Measurements from ENCODE around the gene WDR86.

Gene WDR86, protein sequence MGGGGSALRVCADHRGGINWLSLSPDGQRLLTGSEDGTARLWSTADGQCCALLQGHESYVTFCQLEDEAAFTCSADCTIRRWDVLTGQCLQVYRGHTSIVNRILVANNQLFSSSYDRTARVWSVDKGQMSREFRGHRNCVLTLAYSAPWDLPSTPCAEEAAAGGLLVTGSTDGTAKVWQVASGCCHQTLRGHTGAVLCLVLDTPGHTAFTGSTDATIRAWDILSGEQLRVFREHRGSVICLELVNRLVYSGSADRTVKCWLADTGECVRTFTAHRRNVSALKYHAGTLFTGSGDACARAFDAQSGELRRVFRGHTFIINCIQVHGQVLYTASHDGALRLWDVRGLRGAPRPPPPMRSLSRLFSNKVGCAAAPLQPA

DNA sequence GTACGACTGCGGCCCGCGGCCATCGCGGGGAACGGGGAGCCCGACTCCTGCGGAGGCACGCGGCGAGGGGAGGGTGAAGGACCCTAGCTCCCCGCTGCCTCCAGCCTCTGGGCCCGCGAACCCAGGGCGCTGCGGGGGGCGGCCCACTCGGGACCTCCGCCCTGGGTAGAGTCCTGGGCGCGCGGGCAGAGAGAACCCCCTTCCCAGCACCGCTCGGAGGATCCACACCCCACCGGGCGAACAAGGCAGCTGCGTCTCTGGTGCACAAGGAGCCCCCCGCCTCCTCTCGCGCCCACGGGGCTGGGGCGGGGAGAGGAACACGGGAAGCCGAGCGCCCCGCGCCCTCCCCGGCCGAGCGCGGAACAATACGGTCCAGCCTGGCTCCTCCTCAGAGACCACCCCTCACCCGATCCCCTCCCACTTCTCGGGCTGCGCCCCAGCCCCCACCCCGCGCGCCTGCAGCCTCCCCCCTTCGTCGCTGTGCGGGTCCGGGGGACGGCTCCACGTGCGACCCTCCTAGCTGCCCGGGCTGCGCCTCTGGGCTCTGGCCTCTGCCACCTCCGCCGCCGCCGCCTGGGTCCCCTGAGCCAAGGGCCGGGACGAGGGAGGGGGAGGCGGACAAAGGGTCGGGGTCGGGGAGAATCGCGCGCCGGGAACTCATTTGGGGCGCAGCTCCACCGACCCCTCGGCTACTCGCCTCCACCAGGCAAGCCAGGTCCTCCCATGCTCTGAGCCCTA lies at the start of gene WDR86:
Gene WDR86 (minus strand): TSS at position 372 of the 738 bp plus-strand sequence. CDS start 449 bp downstream, outside the sequence.
- no peak for DNase-seq

DNA sequence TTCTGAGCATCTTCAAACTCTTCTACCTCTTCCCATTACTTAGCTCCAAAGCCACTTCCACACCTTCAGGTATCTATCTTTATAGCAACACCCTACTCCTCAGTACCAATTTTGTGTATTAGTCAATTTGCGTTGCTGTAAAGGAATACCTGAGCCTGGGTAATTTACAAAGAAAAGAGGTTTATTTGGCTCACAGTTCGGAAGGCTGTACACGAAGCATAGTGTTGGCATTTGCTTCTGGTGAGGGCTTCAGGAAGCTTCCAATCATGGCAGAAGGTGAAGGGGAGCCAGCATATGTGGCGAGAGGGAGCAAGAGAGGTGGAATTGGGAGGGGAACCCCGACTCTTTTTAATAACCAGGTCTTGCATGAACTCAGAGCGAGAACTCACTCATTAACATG lies 47.7 kb upstream of the WDR86 start:
- no peak for DNase-seq

DNA sequence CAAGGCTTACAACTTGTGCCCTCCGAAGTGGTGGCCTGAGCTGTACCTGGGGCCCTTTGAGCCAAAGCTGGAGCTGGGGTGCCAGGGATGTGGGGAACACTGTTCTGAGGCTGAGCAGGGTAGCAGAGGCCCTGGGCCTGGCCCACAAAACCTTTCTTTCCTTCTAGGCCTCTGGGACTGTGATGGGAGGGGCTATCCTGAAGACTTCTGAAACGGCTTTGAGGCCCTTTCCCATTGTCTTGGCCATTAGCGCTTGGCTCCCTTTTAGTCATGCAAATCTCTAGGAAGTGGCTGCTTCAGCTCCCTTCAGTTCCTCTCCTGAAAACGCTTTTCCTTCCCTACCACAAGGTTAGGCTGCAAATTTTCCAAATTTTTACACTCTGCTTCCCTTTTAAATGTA lies 46.9 kb upstream of the WDR86 start:
- DNase-seq = no peak

DNA sequence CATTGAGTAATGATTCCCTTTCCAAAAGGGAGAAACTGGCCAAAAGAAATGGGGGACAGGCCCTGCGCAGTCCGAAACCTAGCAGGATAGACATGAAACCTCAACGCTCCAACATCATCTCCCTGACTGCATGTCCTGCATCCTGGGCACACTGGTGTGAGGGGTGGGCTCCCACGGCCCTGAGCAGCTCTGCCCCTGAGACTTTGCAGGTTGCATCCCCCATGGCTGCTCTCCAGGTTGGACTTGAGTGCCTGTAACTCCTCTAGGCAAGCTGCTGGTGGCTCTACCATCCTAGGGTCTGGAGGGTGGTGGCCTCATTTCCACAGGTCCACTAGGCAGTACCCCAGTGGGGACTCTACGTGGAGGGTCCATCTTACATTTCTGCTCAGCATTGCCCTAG lies 46.4 kb upstream of the WDR86 start:
- no peak for DNase-seq

DNA sequence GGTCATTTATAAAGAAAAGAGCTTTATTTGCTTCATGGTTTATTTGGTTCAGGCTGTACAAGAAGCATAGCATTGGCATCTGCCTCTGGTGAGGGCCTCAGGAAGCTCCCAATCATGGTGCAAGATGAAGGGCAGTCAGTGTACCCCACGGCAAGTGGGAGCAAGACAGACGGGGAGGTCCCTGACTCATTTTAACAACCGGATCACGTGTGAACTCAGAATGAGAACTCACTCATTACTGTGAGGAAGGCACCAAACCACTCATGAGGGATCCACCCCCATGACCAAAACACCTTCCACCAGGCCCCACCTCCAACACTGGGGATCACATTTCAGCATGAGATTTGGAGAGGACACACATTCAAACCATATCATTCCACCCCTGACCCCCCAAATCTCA lies 45.9 kb upstream of the WDR86 start:
- DNase-seq = no peak

DNA sequence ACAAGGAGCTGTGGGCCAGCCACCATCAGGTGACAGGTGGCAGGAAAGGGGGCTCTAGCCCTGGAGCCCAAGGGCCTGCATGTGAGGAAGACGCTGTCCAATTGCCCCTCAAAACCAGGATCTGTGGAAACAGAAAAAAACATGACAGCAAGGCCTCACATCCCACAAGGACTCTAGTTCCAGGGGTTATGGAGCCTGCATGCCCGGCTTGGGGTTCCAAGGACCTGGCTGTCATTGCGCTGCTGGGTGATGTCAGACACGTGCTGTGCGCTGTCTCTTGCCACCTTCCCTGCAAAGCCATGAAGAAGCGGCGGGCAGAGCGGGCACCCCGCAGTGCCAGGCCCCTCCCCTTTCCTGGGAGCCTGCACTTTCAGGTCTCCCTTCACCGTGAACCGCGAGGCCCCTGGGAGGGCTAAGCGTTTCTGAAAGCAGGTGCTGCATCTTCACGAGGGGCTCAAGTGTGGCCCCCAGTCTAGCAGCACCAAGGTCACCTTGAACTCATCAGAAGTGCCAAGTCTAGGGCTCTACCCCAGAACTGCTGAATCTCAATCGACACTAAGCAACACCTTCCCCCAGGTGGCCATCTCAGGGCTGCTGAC lies 45.2 kb upstream of the WDR86 start:
- no peak for DNase-seq

DNA sequence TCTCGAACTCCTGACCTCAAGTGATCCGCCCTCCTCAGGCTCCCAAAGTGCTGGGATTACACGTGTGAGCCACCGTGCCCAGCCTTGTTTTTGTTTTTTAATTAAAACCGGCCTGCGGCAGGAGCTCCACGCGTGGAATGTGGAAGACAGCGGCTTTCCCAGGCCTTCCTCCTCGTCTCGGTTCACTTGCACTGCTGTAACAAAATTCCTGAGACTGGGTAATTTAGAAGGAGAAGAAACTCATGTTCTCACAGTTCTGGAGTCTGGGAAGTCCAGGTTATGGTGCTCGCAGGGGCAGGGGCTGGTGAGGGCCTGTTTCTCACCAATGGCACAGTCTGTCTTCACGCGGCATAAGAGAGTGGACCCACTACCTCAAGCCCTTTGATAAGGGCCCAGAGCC lies 44.5 kb upstream of the WDR86 start:
- DNase-seq = no peak

DNA sequence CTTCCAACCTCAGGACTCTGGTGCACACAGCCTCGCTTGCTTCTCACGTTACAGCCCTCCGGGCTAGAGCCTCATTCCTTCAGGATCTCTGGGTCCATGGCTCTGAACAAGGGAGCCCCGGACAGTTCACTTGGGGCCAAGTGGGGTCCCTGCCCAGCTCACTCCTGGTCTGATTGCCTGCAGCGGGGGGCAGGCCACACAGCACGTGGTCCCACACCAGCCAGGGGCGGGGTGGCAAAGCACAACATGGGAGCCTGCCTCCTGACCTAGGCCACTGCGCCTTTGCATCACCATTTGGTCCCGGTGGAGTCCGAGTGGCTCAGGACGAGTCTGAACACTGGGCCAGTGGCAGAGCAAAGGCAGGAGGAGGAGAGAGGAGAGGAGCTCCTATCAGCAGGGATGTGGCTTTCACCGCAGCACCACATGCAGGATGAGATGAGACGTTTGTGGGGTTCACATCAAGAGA lies 43.5 kb upstream of the WDR86 start:
- DNase-seq = no peak

DNA sequence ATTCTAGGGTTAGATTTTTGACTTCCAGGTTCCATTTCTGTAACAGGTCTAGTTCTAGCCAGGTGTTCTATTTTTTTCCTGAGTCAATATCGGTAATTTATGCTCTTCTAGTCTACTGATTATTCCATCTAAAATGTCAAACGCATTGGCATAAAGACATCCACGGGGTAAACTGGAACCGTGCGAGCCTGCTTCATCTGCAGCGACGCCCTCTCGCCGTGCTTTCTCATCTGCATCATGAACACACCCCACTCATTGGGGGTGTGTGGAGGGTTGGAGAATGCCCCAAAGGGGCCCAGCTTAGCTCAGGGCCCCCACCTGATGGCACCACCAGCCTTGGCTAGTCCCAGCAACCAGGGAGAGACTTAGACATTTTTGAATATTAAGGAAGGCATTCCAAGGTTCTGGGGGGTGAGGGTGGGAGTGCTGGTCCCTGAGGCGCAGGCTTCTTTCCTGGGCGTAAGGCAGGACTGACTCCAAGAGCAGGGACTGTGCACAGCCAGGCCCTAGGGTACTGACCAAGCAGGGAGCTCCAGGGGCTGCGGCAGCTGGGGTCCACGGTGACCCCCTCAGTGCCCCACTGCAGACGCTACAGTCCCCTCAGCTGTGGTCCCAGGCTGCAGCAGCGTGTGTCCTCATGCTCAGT lies 43.0 kb upstream of the WDR86 start:
- DNase-seq = no peak

DNA sequence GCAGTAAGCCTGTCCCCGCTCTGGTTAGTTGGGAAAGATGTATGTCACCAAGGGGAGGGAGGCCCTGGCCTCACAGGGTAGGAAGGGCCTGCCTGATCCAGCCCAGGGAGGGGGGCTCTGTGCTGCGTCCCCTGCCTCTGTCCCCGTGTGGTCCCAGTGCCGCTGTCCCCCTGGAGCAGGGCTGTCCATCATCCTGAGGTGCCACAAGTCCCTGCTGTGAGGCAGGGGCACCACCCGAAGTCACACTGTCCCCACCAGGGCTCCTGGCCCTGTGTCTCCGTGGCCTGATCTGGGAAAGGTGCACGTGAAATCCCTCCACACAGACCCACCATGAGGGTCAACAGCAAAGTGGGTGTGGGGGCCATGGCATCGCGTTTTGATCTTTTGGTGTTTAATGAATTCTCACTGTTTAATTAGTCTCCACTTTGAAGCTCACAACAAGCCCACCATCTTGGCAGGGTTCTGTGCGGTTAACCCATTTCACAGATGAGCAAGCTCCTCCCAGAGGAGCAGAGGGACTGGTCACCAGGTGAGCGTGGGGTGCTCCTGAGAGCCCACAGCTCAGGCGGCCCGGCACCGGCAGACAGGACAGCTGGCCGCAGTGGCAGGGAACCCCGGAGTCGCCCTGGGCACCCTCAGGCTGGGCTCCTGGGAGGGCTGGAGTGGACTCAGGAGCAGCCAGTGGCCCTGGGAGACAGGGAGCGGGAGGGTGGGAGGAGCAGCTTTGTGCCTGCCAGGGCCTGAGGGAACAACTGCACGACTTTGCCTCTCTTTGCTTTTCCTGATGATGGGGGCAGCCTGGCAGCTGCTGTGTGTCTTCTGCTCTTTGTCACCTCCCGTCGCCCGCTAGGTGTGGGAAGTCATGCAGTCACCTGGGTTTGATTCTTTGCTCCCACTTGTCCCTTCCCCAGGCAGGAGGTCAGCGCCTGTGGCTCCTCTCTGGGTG lies 42.1 kb upstream of the WDR86 start:
- no peak for DNase-seq

DNA sequence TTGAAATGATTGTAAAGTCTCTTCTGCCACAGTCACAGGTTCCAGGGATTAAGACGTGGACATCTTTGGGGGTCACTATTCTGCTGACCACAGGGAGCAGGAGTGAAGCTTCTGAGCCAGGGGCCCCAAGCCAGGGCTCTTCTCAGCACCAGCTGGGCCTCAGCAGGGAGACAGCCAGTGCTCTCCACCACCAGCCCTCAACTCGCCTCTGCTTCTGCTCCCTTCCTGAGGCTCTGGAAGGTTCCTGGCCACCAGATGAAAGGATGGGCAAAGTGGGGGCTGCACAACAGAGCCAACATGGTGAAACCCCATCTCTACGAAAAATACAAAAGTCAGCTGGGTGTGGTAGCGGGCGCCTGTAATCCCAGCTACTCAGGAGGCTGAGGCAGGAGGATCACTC lies 41.3 kb upstream of the WDR86 start:
- no peak for DNase-seq

DNA sequence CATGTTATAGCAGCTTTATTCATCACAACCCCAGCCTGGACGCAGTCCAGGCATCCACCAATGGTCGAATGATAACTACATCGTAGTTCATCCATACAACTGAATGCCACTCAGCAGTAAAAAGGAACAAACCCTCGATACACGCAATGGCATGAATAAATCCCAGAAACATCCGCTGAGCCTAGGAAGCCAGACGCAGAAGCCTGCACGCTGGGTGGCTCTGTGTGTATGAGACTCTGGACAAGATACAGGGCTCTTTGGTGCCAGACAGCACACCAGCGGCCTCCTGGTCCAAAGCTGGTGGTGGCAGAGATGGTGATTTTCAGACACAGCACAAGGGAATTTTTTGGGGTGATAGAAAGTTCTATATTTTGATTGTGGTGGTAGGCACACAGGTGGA lies 40.2 kb upstream of the WDR86 start:
- DNase-seq = no peak

DNA sequence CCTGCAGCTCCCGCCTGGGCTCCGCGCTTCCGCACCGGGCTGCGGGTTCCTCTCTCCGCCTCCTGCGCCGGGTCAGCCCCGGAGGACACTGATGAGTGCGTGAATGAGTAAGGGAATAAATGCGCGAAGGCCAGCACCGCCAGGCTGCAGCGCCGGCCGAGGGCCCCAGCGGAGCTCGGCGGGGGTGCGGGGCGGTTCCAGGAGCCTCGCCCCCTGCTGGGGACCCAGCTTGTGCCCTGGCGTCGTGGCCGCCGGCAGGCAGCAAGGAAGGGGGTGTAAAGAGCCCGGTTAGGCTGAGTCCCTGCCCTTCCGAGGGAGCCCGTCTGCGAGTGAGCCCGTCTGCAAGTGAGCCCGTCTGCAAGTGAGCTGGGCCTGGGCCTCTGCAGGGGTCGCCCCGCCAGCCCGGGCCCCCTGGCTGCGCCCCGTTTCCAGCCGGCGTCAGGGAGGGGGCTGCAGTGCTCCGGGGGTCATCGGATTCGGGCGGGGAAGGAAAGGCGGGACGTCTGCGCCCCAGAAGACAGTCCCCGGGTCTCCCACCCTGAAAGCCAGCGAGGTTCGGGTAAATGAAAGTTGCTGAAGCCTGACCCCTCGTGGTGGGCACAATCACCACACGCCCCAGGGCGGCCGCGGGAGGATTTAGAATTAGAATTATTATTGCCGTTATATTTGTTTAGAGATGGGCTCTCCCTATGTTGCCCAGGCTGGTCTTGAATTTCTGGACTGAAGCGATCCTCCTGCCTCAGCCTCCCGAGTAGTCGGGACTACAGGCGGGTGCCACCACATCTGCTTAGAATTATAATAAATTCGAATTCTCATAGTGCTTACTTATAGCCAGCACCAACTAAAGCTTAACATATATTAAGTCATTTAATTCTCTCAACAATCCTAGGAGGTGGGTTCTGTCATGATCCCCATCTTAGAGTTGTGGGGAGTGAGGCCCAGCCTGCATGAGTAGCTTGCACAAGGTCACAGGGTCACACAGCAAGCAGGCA lies 38.7 kb upstream of the WDR86 start:
- peak; percentile 19 for DNase-seq

DNA sequence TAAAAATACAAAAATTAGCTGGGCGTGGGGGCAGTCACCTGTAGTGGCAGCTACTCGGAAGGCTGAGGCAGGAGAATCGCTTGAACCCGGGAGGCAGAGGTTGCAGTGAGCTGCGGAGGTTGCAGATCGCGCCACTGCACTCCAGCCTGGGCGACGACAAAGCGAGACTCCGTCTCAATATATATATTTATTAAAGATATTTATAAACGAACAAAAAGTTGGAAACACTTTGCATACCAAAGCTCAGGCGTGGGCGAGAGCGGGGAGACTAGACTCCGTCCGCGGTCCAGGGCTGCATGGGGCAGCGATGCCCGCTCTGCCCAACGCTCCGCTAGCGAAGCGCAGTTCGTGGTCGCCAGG lies 38.0 kb upstream of the WDR86 start:
- no peak for DNase-seq

DNA sequence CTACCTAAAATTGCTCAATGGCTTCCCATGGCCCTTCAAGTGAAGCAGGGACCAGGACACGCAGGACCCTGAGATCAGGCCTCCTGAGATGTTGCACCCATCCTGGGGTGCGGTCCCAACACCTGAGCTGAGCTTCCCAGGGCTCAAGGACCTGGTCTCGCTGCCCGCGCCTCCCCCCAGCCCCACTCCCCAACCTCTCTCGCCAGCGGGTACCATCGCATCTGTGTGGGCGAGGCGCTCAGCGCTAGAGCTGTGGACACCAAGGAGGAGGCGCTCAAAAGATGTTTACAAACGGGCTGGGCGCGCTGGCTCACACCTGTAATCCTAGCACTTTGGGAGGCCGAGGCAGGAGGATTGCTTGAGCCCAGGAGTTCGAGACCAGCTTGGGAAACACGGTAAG lies 37.5 kb upstream of the WDR86 start:
- no peak for DNase-seq

DNA sequence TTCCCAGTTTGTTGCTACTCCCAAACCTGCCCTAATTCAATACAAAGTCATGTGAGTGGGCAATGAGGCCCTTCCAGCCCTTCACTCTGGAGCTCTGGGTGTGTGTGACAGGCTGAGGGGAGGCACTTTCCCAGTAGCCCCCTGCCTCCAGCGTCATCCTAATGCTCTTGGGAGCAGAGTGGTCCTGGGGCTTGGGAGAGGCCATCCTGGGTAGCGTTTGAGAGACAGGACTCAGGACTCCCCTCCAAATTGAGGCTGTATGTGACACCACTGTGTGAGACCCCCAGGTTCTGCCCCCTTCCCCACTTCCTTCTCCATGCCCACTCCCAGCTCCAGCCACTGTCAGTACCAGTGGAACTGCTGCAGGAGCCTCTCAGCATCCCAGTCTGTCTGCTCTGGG lies 36.6 kb upstream of the WDR86 start:
- DNase-seq = no peak

DNA sequence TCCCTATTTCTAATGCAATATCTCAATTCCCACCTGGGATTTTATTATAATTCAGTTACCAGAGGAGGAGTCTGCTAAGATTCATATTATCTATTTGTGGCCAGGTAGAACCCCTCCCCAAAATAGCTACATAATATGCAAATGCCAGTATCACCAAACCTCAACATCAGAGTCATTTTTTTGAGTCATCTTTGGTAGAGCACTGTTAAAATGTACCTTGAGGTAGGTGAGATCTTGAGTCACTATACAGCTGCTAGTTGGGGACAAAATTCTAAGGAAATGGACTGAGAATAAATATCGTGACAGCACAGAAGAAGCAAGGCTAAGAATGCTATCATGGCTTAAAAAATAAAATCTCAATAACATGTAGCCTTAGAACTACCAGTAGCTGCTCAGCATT lies 34.8 kb upstream of the WDR86 start:
- no peak for DNase-seq

DNA sequence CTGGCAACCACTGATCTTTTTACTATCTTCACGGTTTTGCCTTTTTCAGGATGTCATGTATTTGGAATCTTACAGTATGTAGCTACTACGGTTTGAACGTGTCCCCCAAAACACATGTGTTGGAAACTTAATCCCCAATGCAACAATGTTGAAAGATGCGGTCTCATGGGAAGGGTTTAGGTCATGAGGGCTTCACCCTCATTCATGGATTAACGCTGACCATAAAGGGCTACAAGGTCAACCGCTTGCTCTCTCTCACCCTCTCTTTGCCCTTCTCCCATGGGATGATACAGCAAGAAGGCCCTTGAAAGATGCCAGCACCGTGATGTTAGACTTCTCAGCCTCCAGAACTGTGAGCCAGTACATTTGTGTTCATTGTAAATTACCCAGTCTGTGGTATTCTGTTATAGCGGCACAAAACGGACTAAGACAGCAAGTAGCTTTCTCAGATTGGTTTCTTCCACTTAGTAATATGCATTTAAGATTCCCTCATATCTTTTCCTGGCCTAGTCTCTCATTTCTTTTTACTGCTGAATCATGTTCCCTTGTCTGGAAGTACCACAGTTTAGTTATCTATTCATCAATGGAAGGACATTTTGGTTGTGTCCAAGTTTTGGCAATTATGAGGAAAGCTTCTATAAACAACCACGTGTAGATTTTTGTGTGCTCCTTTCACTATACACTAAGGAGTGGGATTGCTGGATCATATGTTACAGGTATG lies 33.1 kb upstream of the WDR86 start:
- DNase-seq = no peak

DNA sequence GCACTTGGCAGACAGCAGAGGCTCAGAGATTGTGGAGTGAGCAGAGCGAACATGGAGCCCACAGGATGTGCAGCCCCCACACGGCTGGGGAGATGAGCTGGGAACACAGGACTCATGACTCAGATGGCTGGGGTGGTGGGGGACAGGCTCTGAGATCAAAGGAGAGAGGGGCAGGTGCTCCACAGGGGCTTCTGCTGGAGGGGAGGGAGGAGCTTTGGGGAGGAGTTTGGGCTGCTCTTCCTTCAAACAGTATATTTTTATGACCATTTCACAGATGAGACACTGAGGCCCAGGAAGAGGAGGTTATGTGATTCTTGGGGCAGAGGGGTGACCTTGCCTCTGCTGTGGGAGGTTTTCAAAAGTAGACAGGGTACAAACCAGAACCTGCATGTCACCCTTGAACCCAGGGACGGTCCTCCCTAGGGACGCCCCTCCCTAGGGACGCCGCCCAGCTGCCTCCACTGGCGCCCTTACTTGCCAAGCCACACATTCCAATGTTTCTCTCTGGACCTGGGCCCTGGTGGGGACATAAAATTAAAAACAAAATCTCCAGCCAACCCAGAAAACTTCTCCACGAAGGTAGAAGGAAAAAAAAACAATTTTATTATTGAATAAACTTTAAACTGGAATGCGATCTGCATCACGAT lies 31.1 kb upstream of the WDR86 start:
- DNase-seq = no peak

All from midbrain (tissue), 1 donor.